BLaER1 (cell line): ENCODE measurements around the gene SYT7.
"Not testable (repeated sequence)": the region's sequence is repeated elsewhere in the genome, so short reads cannot be mapped to it uniquely, and the experiment has no call there.

ENCODE experiments used
- H3K27ac ChIP-seq: shearing (Covaris generic); formaldehyde crosslinking; 2 replicates; pipeline ENCODE4 v1.8.1; 2022
- H3K27me3 ChIP-seq: shearing (Covaris generic); formaldehyde crosslinking; 2 replicates; pipeline ENCODE4 v1.8.1; 2022
- H3K36me3 ChIP-seq: shearing (Covaris generic); formaldehyde crosslinking; 2 replicates; pipeline ENCODE4 v1.8.1; 2022
- H3K4me1 ChIP-seq: shearing (Covaris generic); formaldehyde crosslinking; 2 replicates; pipeline ENCODE4 v1.8.1; 2022
- H3K4me2 ChIP-seq: shearing (Covaris generic); formaldehyde crosslinking; 2 replicates; pipeline ENCODE4 v1.8.1; 2022
- H3K4me3 ChIP-seq: shearing (Covaris generic); formaldehyde crosslinking; 2 replicates; pipeline ENCODE4 v1.8.1; 2022
- H3K9ac ChIP-seq: shearing (Covaris generic); formaldehyde crosslinking; 2 replicates; pipeline ENCODE4 v1.8.1; 2022
- H3K9me3 ChIP-seq: shearing (Covaris generic); formaldehyde crosslinking; 2 replicates; pipeline ENCODE4 v1.8.1; 2022
- H4K20me1 ChIP-seq: shearing (Covaris generic); formaldehyde crosslinking; 2 replicates; pipeline ENCODE4 v1.8.1; 2022
- Cebpa-rat ChIP-seq: shearing (Covaris generic); IDR thresholded peaks from 2 replicates; pipeline ENCODE4 v1.8.1; 2022

SYT7 gene

GRCh38 chr11:61473370-61474012 lies 107.4 kb downstream of the SYT7 start:
- peaks cover 5% of the 10 kb centered on the region; the same call in 1 of the 2 replicates for H3K4me1 ChIP-seq
- peaks cover 22% of the 10 kb centered on the region for H4K20me1 ChIP-seq
- no peaks in the 10 kb centered on the region for H3K9me3 ChIP-seq
- no peak for TF ChIP-seq Cebpa-rat
- H3K9ac ChIP-seq = 0 out of 2 replicates have a peak overlapping the region, but pooled peaks have one; percentile 19
- peaks cover 45% of the 10 kb centered on the region for H3K36me3 ChIP-seq
- no peaks in the 10 kb centered on the region for H3K27me3 ChIP-seq
- H3K4me3 ChIP-seq = no peak overlapping the region
- H3K27ac ChIP-seq = no peak overlapping the region
- H3K4me2 ChIP-seq = no peak overlapping the region

- peaks cover 23% of the 10 kb centered on the region for H4K20me1 ChIP-seq
- H3K27ac ChIP-seq = no peak overlapping the region
- H3K27me3 ChIP-seq = no peaks in the 10 kb centered on the region
- no peak overlapping the region for H3K4me3 ChIP-seq
- peaks cover under 1% of the 10 kb centered on the region; the same call in 1 of the 2 replicates for H3K4me1 ChIP-seq
- no peaks in the 10 kb centered on the region for H3K9me3 ChIP-seq
- no peak overlapping the region for H3K4me2 ChIP-seq
- no peak overlapping the region for H3K9ac ChIP-seq
- H3K36me3 ChIP-seq = peaks cover 51% of the 10 kb centered on the region
- no peak for TF ChIP-seq Cebpa-rat
Observed at GRCh38 chr11:61472868-61473267, 108.0 kb downstream of the SYT7 start.

DNA sequence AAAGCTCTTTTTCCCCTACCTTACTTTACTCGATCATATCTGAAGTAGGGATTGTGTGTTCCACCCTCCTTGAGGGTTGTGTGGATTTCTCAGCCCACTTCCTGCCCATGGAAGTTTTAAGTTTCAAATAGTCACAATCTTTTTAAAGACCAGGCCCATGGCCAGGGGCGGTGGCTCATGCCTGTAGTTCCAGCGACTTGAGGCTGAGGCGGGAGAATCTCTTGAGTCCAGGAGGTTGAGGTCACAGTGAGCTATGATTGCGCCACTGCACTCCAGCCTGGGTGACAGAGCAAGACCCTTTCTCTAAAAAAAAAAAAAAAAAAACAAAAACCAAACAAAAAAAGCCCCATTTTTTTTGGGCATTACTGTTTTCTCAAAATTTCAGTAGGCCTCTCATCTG lies 108.6 kb downstream of the SYT7 start:
- H3K4me3 ChIP-seq = no peak overlapping the region
- no peaks in the 10 kb centered on the region for H3K27me3 ChIP-seq
- H3K4me1 ChIP-seq = no peaks in the 10 kb centered on the region
- no peak overlapping the region for H3K9ac ChIP-seq
- H3K36me3 ChIP-seq = peaks cover 57% of the 10 kb centered on the region
- H3K9me3 ChIP-seq = no peaks in the 10 kb centered on the region
- TF ChIP-seq Cebpa-rat = no peak
- peaks cover 25% of the 10 kb centered on the region; the same call in 1 of the 2 replicates for H4K20me1 ChIP-seq
- no peak overlapping the region for H3K27ac ChIP-seq
- no peak overlapping the region for H3K4me2 ChIP-seq

DNA sequence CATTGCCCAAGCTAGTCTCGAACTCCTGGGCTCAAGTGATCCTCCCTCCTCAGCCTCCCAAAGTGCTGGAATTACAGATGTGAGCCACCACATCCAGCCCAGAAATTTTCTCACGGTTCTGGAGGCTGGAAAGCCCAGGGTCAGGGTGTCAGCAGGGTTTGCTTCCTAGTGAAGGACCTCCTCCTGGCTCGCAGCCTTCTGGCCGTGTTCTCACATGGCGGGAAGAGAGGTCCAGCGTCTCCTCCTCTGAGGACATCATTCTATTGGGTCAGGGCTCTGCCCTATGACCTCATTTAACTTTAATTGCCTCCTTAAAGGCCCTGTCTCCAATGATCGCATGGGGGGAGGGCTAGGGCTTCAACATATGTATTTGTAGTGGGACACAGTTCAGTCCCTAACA lies 112.9 kb downstream of the SYT7 start:
- Histone ChIP-seq H4K20me1 (peaks cover 31% of the 10 kb centered on the region; the same call in 1 of the 2 replicates), H3K27me3 (no peaks in the 10 kb centered on the region), H3K9me3 (peaks cover 6% of the 10 kb centered on the region), H3K9ac (no peak overlapping the region), H3K36me3 (peaks cover 68% of the 10 kb centered on the region), H3K27ac (no peak overlapping the region), H3K4me3 (no peak overlapping the region), H3K4me1 (no peaks in the 10 kb centered on the region), H3K4me2 (no peak overlapping the region)
- no peak for TF ChIP-seq Cebpa-rat

DNA sequence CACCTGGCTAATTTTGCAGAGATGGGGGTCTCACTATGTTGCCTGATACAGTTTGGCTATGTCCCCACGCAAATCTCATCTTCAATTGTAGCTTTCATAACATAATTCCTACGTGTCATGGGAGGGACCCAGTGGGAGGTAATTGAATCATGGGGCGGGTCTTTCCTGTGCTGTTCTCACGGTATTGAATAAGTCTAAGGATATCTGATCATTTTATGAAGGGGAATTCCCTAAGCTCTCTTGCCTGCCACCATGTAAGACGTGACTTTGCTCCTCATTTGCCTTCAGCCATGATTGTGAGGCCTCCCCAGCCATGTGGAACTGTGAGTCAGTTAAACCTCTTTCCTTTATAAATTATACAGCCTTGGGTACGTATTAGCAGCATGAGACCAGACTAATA lies 113.3 kb downstream of the SYT7 start:
- H3K27ac ChIP-seq, H3K4me2 ChIP-seq, H3K9me3 ChIP-seq, H3K9ac ChIP-seq, H3K4me1 ChIP-seq, H3K27me3 ChIP-seq, H3K4me3 ChIP-seq: not testable (repeated sequence)
- Histone ChIP-seq H3K36me3 (peaks cover 70% of the 10 kb centered on the region), H4K20me1 (peaks cover 31% of the 10 kb centered on the region; the same call in 1 of the 2 replicates)
